WTC11 (cell line): ENCODE results near the gene C4orf36. TPM values are rescaled to one million over a fixed set of nuclear protein-coding genes. Genes with fewer than 3 reads are reported as not detected.

Source experiments
- ATAC-seq: fragments of 200-7000 bp; cut with Tn5 transposase; 2 replicates; pipeline ENCODE4 v1.10.0; 2021; ENCODE audit warnings: mild to moderate bottlenecking, moderate library complexity
- CTCF ChIA-PET: fragments of 300-600 bp; sonication (Branson Sonifier 250); formaldehyde crosslinking; loops from one replicate; lab custom pipeline; 2021; ENCODE audit warnings: antibody characterized with exemption; lab: Charles Lee
- POLR2A ChIA-PET: fragments of 350-600 bp; sonication (Branson Sonifier 250); formaldehyde crosslinking; loops from one replicate; lab custom pipeline; 2021; ENCODE audit warnings: antibody characterized with exemption; lab: Charles Lee
- DNase-seq: peaks from one replicate; pipeline ENCODE4 v3.0.0; 2021; ENCODE audit warnings: low spot score
- H3K27ac Mint-ChIP-seq: 2 replicates; pipeline ENCODE4 v1.8.0; 2021; ENCODE audit warnings: mixed read lengths
- H3K27me3 Mint-ChIP-seq: 2 replicates; pipeline ENCODE4 v1.8.0; 2021; ENCODE audit warnings: low read depth, mild to moderate bottlenecking, moderate library complexity, mixed read lengths
- H3K36me3 Mint-ChIP-seq: 2 replicates; pipeline ENCODE4 v1.8.0; 2021; ENCODE audit warnings: mixed read lengths
- H3K4me1 Mint-ChIP-seq: 2 replicates; pipeline ENCODE4 v1.8.0; 2022; ENCODE audit warnings: mixed read lengths
- H3K4me3 Mint-ChIP-seq: 2 replicates; pipeline ENCODE4 v1.8.0; 2021; ENCODE audit warnings: mild to moderate bottlenecking, moderate library complexity, mixed read lengths
- H3K9me3 Mint-ChIP-seq: 2 replicates; pipeline ENCODE4 v1.8.0; 2021; ENCODE audit warnings: mixed read lengths
- AFF4 ChIP-seq: sonication (generic); formaldehyde crosslinking; IDR thresholded peaks from 2 replicates; pipeline ENCODE4 v1.8.1; 2023; ENCODE audit warnings: mild to moderate bottlenecking, missing genetic modification reagents, borderline replicate concordance
- CTCF ChIP-seq: fragments of 200-600 bp; IDR thresholded peaks from 2 replicates; pipeline ENCODE4 v1.8.0; 2022; ENCODE audit warnings: antibody characterized with exemption
- NFATC4 ChIP-seq: fragments of 250-450 bp; sonication (Bioruptor Pico); IDR thresholded peaks from 2 replicates; pipeline ENCODE4 v1.9.0; 2021; ENCODE audit warnings: mild to moderate bottlenecking
- OVOL2 ChIP-seq: fragments of 250-450 bp; sonication (Bioruptor Pico); IDR thresholded peaks from 2 replicates; pipeline ENCODE4 v1.9.0; 2021; ENCODE audit warnings: mild to moderate bottlenecking, borderline replicate concordance
- SOX15 ChIP-seq: fragments of 250-450 bp; sonication (Bioruptor Pico); IDR thresholded peaks from 2 replicates; pipeline ENCODE4 v1.9.0; 2021; ENCODE audit warnings: mild to moderate bottlenecking
- SP1 ChIP-seq: sonication (generic); formaldehyde crosslinking; conservative IDR thresholded peaks from 2 replicates; pipeline ENCODE4 v1.8.1; 2022; ENCODE audit warnings: missing genetic modification reagents
- TCF7 ChIP-seq: sonication (generic); formaldehyde crosslinking; IDR thresholded peaks from 2 replicates; pipeline ENCODE4 v1.8.0; 2022; ENCODE audit warnings: mild to moderate bottlenecking, low read depth, missing genetic modification reagents, moderate library complexity
- TEAD4 ChIP-seq: sonication (generic); formaldehyde crosslinking; IDR thresholded peaks from 2 replicates; pipeline ENCODE4 v1.8.0; 2022; ENCODE audit warnings: mild to moderate bottlenecking, missing genetic modification reagents
- ZNF396 ChIP-seq: fragments of 250-450 bp; sonication (Bioruptor Pico); IDR thresholded peaks from 2 replicates; pipeline ENCODE4 v1.8.0; 2021; ENCODE audit warnings: mild to moderate bottlenecking, moderate library complexity, borderline replicate concordance
- ZNF416 ChIP-seq: fragments of 250-450 bp; sonication (Bioruptor Pico); IDR thresholded peaks from 2 replicates; pipeline ENCODE4 v1.9.0; 2021; ENCODE audit warnings: mild to moderate bottlenecking, inconsistent platforms
- ZNF425 ChIP-seq: fragments of 250-450 bp; sonication (Bioruptor Pico); conservative IDR thresholded peaks from 2 replicates; pipeline ENCODE4 v1.9.0; 2021; ENCODE audit warnings: mild to moderate bottlenecking
- ZNF512 ChIP-seq: sonication (generic); formaldehyde crosslinking; IDR thresholded peaks from 2 replicates; pipeline ENCODE4 v1.8.1; 2022; ENCODE audit warnings: missing genetic modification reagents, borderline replicate concordance
- total RNA-seq: library from RNA; stranded (reverse); gene quantifications from 3 replicates; pipeline ENCODE4 v1.2.3, GENCODE V29; 2021
- TF ChIP-seq, protein P1 (sequence below): sonication (generic); formaldehyde crosslinking; IDR thresholded peaks from 2 replicates; pipeline ENCODE4 v1.8.0; 2022; ENCODE audit warnings: mild to moderate bottlenecking, missing genetic modification reagents
- TF ChIP-seq, protein P2 (sequence below): sonication (generic); formaldehyde crosslinking; IDR thresholded peaks from 2 replicates; pipeline ENCODE4 v1.8.1; 2022; ENCODE audit warnings: mild to moderate bottlenecking, missing genetic modification reagents, moderate library complexity, borderline replicate concordance
- TF ChIP-seq, protein P3 (sequence below): sonication (generic); formaldehyde crosslinking; conservative IDR thresholded peaks from 2 replicates; pipeline ENCODE4 v1.8.1; 2022; ENCODE audit warnings: mild to moderate bottlenecking, missing genetic modification reagents

Gene C4orf36
- total RNA-seq, 1 experiment from 2014 or later = 0.79 TPM

GRCh38 chr4:86879641-86880040 is 12.6 kb downstream of the C4orf36 start:
- CTCF ChIA-PET = interaction anchor here (1.0 to 2.1 kb wide), 4 partner anchors 8 to 286 kb away, joined by 3 to 14 read pairs (median 8); partner anchors contain the start of gene PTPN13
- TF ChIP-seq ZNF396 (no peak), SP1 (CRISPR knock-in tag) (no peak), AFF4 (CRISPR knock-in tag) (no peak), ZNF416 (CRISPR knock-in tag) (no peak), ZNF425 (no peak), TCF7 (CRISPR knock-in tag) (no peak), NFATC4 (CRISPR knock-in tag) (no peak), OVOL2 (no peak), ZNF512 (CRISPR knock-in tag) (no peak), TEAD4 (no peak), SOX15 (CRISPR knock-in tag) (no peak)
- TF ChIP-seq, protein P1, sequence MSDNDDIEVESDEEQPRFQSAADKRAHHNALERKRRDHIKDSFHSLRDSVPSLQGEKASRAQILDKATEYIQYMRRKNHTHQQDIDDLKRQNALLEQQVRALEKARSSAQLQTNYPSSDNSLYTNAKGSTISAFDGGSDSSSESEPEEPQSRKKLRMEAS (CRISPR knock-in tag) = no peak
- TF ChIP-seq, protein P2, sequence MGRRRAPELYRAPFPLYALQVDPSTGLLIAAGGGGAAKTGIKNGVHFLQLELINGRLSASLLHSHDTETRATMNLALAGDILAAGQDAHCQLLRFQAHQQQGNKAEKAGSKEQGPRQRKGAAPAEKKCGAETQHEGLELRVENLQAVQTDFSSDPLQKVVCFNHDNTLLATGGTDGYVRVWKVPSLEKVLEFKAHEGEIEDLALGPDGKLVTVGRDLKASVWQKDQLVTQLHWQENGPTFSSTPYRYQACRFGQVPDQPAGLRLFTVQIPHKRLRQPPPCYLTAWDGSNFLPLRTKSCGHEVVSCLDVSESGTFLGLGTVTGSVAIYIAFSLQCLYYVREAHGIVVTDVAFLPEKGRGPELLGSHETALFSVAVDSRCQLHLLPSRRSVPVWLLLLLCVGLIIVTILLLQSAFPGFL (CRISPR knock-in tag) = no peak
- TF ChIP-seq, protein P3, sequence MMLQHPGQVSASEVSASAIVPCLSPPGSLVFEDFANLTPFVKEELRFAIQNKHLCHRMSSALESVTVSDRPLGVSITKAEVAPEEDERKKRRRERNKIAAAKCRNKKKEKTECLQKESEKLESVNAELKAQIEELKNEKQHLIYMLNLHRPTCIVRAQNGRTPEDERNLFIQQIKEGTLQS (CRISPR knock-in tag) = no peak
- TF ChIP-seq, all 79 proteins: peak for 0
- ATAC-seq = no peak
- Mint-ChIP-seq H3K27me3 (no peaks in the 10 kb centered on the region; the same call in 1 of the 2 replicates), H3K4me3 (no peak overlapping the region), H3K27ac (no peak overlapping the region), H3K36me3 (peaks cover 22% of the 10 kb centered on the region), H3K4me1 (peaks cover 7% of the 10 kb centered on the region), H3K9me3 (peaks cover 28% of the 10 kb centered on the region)
- POLR2A ChIA-PET = no interaction called here
- no peak for DNase-seq

DNA sequence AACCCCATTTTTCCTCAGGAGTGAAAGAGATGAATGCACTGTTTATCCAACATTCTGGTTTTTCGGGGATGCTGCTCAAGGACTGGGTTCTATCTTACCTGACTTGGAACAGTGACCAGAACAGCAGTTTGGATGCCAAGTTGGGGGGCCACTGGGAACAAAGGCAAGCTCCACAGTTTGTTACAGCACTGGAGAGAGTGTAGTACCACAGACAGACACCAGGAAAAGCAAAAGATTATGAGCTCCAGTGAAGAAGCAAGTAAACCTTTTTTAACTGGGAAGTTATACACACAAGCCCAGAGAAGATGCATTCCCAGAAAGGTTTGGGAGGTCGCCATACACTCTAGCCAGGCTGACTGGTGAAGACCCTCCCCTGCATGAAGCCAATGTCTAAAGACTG is 13.6 kb downstream of the C4orf36 start:
- Mint-ChIP-seq H3K36me3 (peaks cover 20% of the 10 kb centered on the region), H3K4me3 (no peak overlapping the region), H3K27me3 (no peaks in the 10 kb centered on the region; the same call in 1 of the 2 replicates), H3K4me1 (peaks cover 7% of the 10 kb centered on the region), H3K9me3 (peaks cover 26% of the 10 kb centered on the region), H3K27ac (no peak overlapping the region)
- ATAC-seq (peak; percentile 90), DNase-seq (no peak)
- TF ChIP-seq CTCF = peak; percentile 17; the same call in 1 of the 2 replicates
- TF ChIP-seq, protein P2 (CRISPR knock-in tag) = no peak
- ChIA-PET CTCF (interaction anchor here (0.6 to 2.1 kb wide), 31 partner anchors 9 to 1082 kb away, joined by 3 to 14 read pairs (median 4); partner anchors contain the start of gene PTPN13), POLR2A (no interaction called here)
